GM19240 (cell line): ENCODE measurements around the gene CDIP1.

ENCODE experiments used
- DNase-seq: peaks from one replicate; pipeline ENCODE4 v3.0.0; 2011; ENCODE audit warnings: low spot score; ENCODE audit not compliant: insufficient read length

Gene CDIP1

DNA sequence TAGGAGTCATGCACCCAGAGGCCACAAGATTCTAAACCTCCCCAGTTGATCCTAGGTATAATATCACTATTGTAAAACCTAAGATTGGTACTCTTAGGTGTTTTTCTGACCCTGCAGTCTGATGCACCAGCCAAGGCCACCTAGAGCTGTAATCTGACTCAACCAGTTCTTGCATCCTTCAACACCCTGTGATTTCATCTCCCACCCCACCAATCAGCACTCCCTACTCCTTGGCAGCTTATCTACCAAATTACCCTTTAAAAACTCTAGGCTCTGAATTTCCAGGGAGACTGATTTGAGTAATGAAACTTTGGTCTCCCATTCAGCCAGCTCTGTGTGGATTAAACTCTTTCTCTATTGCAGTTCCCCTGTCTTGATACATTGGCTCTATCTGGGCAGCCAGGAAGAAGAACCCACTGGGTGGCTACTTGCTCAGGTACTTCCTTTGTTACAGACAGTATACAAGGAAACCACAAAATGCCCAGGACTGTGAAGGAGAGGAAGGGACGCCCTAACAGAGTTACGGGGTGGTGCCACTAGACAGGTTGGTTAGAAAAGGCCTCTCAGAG lies 1.2 kb upstream of the CDIP1 start:
- DNase-seq, result no peak

DNA sequence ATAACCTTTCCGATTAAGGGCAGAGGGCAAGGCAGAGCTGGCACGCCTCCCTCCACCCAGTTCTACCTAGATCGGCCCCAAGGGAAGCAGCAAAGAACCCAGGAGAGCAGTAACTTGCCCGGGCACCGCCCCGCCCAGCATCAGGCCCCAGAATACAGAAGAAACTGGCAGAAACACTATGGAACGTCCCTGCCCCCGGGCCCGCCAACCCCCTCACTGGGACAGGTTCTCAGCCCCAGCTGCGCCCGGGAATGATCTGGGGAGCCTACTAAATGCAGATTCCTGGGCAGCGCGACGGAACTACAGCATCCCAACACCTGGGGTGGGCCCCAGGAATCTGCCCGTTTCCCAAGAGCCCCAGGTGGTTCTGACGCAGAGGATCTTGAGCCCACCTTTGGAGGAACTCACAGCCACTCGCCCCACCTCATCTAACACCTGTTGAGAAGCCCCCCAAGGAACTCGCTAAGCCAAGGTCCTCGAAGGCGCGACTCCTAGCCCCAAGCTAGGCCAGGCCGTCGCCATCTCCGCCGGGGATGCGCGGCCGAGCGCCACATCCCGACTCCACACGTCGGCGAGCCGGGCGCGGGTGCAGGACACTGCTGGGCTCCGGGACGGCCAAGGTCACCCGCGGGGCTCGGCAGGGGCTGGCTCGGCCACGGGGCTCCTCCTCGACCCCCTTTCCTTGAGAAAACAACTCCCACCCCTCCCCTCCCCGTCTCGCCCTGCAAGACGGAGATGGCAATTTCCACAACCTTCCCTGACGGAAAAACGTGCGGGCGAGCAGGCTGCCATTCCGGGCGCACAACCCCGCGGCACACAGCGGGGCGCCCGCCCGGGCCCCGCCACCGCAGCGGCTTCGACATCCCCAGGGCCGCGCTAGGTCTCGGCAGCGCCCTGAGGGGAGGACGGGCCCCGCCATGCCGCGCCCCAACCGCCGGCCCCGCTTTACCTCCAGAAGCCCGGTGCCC lies 913 bp downstream of the CDIP1 start:
- no peak for DNase-seq

DNA sequence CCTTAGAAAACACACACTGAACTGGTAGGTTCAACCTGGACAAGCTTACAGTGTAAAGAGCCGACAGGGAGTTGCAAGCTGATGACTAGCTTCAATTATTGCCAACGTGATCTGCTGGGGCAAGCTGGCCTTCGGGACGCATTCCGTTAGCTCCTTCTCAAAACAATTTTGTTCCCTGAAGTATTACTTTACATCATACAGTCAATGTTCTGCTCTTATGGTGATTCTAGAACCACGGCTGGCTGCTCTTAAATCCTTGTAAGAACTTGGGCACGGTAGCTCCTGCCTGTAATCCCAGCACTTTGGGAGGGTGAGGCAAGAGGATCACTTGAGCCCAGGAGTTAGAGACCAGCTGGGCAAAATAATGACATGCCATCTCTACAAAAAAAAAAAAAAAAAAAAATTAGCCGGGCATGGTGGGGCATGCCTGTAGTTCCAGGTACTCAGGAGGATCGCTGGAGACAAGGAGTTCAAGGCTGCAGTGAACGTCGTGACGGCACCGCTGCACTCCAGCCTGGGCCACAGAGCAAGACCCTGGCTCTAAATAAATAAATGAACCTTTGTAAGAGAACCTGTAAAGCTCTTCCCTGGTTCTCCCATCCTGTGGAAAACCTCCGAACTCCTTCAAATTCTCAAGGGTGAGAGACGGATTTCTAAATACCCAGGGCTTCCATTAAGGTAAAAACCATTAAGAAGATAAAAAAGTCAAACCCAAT lies 2.0 kb downstream of the CDIP1 start:
- no peak for DNase-seq

DNA sequence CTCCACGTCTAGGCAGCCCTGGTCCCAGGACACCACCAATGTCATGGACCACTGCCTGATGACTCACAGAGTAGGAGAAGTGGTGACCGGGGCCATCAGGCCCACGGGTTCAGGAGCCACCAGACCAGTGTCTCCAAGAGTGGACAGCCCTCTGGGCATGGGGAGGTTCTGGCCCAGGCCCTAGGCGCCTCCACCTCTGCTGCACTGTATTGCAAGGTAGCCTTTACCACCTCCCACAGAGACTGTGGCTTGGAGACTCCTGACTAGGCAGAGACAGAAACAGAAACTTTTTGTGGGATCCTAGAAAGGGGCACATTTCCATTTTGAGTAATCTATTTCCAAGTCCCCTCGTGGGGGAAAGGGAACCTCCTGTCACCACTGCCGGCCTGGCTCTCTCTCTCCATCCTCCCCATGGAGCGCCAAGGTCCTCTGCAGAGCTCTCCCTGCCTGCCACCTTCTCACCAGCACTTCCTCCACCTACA lies 2.9 kb downstream of the CDIP1 start:
- no peak for DNase-seq

DNA sequence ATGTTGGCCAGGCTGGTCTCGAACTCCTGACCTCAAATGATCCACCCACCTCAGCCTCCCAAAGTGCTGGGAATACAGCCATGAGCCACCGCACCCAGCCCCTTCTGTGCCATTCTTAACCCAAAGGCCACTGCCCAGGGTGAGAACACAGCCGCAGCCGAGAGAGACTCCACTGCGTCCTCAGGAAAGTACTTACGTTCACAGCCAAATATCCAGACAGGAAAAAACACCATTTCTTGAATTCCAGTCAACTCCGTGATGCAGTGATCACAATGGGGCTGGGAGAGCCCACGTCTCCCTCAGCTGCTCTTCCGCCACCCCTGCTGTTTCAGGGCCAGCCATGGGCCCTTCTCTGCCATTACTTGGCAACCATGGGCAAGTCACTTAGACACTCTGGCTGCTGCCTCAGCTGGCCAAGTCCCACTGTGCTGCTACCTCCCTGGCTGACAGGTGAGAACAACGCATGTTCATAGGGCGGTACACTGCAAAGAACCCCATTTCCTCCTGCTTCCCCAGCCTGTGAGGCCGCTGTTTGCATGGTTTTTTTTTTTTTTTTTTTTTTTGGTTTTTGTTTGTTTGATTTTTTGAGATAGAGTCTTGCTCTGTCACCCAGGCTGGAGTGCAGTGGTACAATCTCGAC lies 4.3 kb downstream of the CDIP1 start:
- DNase-seq, result no peak

DNA sequence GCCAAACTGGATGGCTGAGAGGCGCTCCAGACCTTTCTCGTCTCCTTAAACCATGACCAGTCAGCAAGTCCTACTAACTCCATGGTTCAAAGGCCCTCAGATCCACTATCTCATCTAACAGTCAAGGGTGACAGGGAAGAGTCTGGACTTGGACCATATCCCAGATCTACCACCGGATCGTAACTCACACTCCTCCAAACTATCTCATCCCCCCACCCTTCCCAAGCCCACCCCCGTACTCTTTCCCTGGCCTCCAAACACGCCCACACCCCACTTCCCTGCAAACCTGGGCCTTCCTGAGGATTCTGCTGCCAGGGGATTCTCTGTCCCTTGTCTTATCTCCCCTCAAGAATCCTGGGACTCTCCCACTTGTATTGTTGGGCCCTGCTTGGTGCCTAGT lies 5.1 kb downstream of the CDIP1 start:
- DNase-seq, result no peak

DNA sequence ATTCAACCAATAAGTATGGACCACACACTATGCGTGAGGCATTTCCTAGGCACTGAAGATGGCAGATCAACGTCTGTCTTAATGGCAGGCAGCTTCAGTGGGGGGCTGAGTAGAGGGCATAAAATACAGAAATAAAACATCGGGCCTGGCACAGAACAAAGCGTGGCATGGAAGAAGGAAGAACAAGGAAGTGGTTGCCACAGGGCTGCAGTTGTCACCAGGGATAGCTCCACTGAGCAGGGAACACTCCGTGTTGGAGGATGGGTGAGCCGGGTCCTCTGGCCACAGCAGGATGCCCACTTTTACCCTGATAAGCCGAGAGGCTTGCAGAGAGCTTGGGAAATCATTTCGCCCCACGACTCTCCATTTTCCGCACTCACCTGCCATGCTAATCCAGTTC lies 6.3 kb downstream of the CDIP1 start:
- DNase-seq, result no peak

DNA sequence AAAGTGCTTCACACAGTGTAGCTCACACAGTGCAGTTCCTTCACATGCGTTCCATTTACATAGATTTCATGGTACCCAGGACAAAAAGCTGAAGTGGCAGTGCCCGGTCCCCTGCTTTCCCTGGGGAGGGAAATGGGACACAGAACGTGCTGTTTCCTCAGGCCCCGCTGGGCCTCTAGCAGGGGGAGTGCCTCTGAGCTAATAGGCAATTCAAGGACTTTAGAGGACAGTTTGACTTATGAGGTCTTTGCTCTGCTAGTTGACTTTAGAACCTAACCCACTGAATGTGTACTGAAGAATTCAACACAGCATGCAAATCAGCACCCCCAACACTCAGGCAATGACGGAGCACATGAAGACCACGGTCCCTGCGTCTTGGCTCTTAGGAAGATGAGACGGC lies 6.8 kb downstream of the CDIP1 start:
- DNase-seq, result no peak

DNA sequence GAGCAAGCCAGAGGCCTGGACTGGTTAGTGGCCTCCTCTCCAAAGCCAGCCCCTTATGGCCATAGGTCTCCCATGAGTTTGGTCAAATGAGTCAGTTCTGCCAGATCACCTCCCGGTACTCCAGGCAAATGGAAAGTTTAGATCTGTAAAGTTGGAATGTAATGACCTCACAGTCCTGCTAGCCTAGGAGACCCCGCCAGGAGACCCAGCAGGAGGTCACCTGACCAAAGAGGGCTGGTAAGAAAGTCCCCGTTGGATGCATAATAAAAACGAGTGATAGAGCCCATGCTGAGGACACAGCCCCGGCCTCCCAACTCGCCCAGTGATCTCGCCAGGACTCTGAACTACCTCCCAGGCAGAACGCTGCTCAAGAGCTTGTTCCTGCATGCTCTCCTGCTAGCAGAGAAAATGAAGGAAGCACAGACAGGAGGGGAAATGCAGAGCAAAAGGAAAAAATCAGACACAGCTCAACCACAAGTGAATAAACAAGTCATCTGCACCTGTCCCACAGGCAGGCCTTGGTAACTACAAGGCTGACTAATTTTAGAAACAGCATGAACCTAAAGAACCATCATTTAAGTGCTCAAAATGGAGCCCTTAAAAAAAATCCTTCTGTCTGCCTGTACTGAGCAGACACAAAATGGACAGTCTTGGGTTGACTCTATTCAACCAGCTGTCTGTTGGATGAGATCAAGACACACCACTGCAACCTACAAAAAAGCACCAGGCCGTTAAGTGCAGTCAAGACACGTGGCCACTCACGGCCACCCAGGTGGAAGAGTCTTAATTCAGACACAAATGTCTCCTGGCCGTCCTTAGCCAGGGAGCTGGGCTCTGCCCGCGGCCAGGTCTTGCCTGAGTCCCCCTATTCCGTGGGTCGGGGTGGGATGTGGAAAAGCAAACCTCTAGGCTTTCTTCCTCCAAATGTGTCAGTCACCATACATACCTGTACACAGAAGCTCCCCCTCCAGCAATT lies 9.2 kb downstream of the CDIP1 start:
- no peak for DNase-seq

GRCh38 chr16:4525634-4526277 lies 12.8 kb downstream of the CDIP1 start:
- DNase-seq, result no peak

- no peak for DNase-seq
Observed at GRCh38 chr16:4525069-4525468, 13.5 kb downstream of the CDIP1 start.

GRCh38 chr16:4524571-4524970 lies 14.0 kb downstream of the CDIP1 start:
- DNase-seq, result no peak

GRCh38 chr16:4523686-4524085 lies 14.9 kb downstream of the CDIP1 start:
- DNase-seq, result no peak

DNA sequence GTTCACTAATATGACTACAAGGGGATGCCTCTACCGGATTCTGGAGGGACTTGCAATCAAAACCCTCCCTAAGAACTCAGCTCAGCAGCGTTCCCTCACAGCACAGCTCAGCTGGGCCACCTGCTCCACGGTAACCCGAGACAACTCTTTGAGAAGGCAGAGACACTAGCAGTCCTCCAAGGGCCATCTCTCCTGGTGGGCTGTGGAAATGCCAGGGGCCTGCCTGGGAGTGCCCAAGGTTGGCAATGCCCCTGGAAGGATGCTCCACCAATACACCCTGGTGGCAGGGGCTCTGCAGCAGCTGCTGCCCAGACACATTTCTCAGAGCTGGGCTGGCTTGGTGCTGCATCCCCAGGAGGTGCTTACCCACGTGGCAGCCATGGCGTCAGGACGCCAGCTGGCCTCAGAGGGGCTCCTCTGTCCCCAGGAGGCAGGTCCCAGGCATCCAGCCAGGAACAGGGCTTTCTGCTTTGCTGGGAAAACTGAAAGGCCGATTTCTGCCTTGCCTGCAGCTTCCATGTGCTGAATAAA lies 16.5 kb downstream of the CDIP1 start:
- no peak for DNase-seq

GRCh38 chr16:4520913-4521312 lies 17.7 kb downstream of the CDIP1 start:
- DNase-seq, result no peak

GRCh38 chr16:4519274-4520058 lies 19.1 kb downstream of the CDIP1 start:
- no peak for DNase-seq

DNA sequence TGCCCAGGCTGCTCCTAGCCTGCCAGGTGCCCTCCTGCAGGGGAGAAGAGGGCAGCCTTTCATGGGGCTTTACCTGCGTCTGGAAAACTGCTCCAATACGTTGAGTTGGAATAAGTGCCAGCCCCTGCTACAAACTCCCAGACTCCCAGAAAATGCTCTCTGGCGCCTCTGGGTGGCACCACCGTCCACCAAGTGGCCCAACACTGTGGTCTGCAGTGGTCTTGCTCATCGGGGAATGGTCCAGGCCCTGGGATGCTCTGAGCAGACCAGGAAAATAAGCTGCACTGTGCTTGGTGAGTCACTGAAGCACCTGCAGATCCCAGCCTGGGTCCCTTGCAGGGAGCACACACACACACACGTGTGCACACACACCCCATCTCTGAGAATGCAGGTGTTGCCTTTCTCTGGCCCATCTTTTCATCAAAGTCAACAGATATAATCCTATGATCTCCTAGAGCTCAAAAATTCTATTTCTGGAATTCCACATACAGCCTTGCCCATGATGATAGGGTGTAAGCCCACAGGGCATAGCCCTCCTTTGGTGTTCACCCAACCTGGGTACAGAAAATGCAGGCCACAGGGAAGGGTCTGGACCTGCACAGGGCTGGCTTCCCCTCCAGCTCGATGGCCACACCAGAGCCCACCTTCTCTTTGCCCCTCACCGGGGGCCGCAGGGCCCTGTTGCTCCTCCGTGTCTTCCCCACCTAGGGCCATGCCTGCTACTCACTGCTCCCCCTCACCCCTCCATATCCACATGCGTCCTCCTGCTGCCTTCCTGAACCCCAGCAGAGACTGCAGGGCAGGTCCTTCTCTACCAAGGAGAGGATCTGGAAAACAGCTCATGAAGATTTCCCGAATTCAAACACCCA lies 20.5 kb downstream of the CDIP1 start:
- DNase-seq, result no peak
